ENCODE results near the gene TM2D1. TPM values are rescaled to one million over a fixed set of nuclear protein-coding genes. Genes with fewer than 3 reads are reported as not detected.

TM2D1 gene
- total RNA-seq, 2 donors from 2014 or later = 17.7 to 22.1 TPM

- H3K4me1 Mint-ChIP-seq = peaks cover 9% of the 10 kb centered on the region
- H3K9me3 ChIP-seq (ENCODE audit: control insufficient read depth, low read length, poor library complexity, severe bottlenecking) = no peaks in the 10 kb centered on the region
- peaks cover 33% of the 10 kb centered on the region for H3K27me3 Mint-ChIP-seq
- H3K27ac Mint-ChIP-seq = no peak overlapping the region
- ATAC-seq (no peak), DNase-seq (no peak)
- peaks cover 9% of the 10 kb centered on the region for H3K36me3 Mint-ChIP-seq (ENCODE audit: low read depth)
- H3K4me3 Mint-ChIP-seq = no peak overlapping the region
Observed at GRCh38 chr1:61637470-61637869, 87.5 kb downstream of the TM2D1 start.

GRCh38 chr1:61636814-61637213, 88.1 kb downstream of the TM2D1 start:
- no peak overlapping the region for H3K27ac Mint-ChIP-seq
- peaks cover 30% of the 10 kb centered on the region for H3K27me3 Mint-ChIP-seq
- no peak for DNase-seq
- H3K4me1 Mint-ChIP-seq = peaks cover 8% of the 10 kb centered on the region
- no peak for ATAC-seq
- no peaks in the 10 kb centered on the region for H3K9me3 ChIP-seq (ENCODE audit: control insufficient read depth, low read length, poor library complexity, severe bottlenecking)
- peaks cover 9% of the 10 kb centered on the region for H3K36me3 Mint-ChIP-seq (ENCODE audit: low read depth)
- no peak overlapping the region for H3K4me3 Mint-ChIP-seq

GRCh38 chr1:61636376-61636775, 88.6 kb downstream of the TM2D1 start:
- no peaks in the 10 kb centered on the region for H3K9me3 ChIP-seq (ENCODE audit: control insufficient read depth, low read length, poor library complexity, severe bottlenecking)

DNA sequence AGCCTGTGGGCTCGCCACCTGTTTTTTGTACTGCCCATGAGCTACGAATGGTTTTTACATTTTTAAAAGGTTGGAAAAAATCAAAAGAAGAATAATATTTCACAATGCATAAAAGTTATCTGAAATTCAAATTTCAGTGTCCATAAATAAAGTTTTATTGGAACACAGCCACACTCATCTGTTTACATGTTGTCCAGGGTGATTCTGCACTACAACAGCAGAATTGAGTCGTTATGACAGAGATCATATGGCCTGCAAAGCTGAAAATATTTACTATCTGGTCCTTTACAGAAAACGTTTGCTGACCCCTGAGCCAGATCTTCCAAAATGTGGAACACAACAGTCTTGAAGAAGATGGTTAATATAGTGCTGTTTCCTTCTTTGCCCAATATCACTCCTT, 89.4 kb downstream of the TM2D1 start:
- H3K9me3 ChIP-seq (ENCODE audit: control insufficient read depth, low read length, poor library complexity, severe bottlenecking) = no peaks in the 10 kb centered on the region
- Mint-ChIP-seq H3K27me3 (peaks cover 17% of the 10 kb centered on the region), H3K4me1 (peaks cover 2% of the 10 kb centered on the region), H3K36me3 (ENCODE audit: low read depth) (peaks cover 9% of the 10 kb centered on the region), H3K27ac (no peak overlapping the region), H3K4me3 (no peak overlapping the region)
- no peak for DNase-seq
- ATAC-seq = no peak

More at GRCh38 chr1:61636376-61636775, 88.6 kb downstream of the TM2D1 start:
- no peak overlapping the region for H3K27ac Mint-ChIP-seq
- peaks cover 26% of the 10 kb centered on the region for H3K27me3 Mint-ChIP-seq
- H3K4me3 Mint-ChIP-seq = no peak overlapping the region
- ATAC-seq = no peak
- H3K36me3 Mint-ChIP-seq (ENCODE audit: low read depth) = peaks cover 9% of the 10 kb centered on the region
- no peak for DNase-seq
- H3K4me1 Mint-ChIP-seq = peaks cover 4% of the 10 kb centered on the region

GRCh38 chr1:61631436-61631835, 93.5 kb downstream of the TM2D1 start:
- Mint-ChIP-seq H3K4me3 (no peak overlapping the region), H3K27ac (no peak overlapping the region), H3K27me3 (peaks cover 26% of the 10 kb centered on the region), H3K4me1 (no peaks in the 10 kb centered on the region), H3K36me3 (ENCODE audit: low read depth) (no peaks in the 10 kb centered on the region)
- no peaks in the 10 kb centered on the region for H3K9me3 ChIP-seq (ENCODE audit: control insufficient read depth, low read length, poor library complexity, severe bottlenecking)
- no peak for ATAC-seq
- DNase-seq = no peak

Other genes starting within 250 kb of the TM2D1 start
- gene PATJ, start 17.3 kb upstream of the TM2D1 start, total RNA-seq = 10 to 100 TPM; 56.6 to 72.1 TPM

Measured in T-helper 17 cell (primary cell).